NOMO-1 treated with DMSO at 0.1 percent for 48 hours (cell line): Measurements from ENCODE around the gene FAM78A.
"Not testable (repeated sequence)": the region's sequence is repeated elsewhere in the genome, so short reads cannot be mapped to it uniquely, and the experiment has no call there.

Experiments
- DNase-seq: peaks from one replicate; lab custom pipeline; 2025; ENCODE audit not compliant: unreplicated experiment; lab: John Stamatoyannopoulos, UW

FAM78A gene

GRCh38 chr9:131214876-131215275, 61.4 kb downstream of the FAM78A start:
- DNase-seq, result no peak

- DNase-seq, result no peak
Measured at GRCh38 chr9:131214286-131214856, 61.9 kb downstream of the FAM78A start.

GRCh38 chr9:131211920-131212319, 64.4 kb downstream of the FAM78A start:
- DNase-seq, result not testable (repeated sequence)
